NCI-H1105 (cell line): ENCODE results near the gene MYZAP.

Source experiments
- DNase-seq: peaks from one replicate; lab custom pipeline; 2025; lab: John Stamatoyannopoulos, UW

The MYZAP gene

DNA sequence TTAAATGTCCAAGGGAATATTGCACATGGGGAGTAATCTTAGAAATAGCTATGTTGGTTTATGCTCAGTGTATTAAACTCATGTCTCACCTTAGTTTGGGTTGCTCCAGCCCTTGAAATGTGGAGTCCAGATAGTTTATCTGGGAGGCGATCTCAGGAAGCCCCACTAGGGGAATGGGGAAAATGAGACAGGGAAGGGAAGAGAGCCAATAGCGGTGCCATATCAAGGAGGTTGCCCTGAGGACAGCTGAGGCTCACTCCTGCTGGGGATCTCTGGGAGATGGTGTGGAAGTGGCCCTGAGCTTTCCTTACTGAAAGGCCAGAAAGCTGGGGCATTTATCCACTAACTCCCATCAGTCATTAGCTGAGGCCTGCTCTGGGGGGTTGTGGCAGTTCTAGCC is 71.6 kb downstream of the MYZAP start:
- no peak for DNase-seq

DNA sequence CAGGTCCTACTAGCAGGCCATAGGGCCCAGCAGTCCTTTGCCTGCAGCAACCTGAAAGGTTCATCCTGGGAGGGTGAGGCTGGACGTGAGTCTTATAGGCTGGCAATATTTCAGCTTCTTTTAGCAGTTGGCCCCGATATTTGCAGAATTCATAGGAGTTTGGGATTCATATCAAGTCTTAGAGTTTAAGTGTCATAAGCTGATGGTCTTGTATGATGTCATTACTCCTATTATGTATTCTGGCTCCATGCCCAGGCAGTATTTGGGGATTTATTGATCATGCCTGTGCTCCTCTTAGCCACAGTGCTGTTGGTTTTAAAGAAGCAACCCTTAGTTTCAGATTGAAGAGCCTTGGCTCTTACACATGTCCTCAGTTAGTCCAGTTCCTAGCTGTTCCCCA is 73.5 kb downstream of the MYZAP start:
- DNase-seq = no peak

DNA sequence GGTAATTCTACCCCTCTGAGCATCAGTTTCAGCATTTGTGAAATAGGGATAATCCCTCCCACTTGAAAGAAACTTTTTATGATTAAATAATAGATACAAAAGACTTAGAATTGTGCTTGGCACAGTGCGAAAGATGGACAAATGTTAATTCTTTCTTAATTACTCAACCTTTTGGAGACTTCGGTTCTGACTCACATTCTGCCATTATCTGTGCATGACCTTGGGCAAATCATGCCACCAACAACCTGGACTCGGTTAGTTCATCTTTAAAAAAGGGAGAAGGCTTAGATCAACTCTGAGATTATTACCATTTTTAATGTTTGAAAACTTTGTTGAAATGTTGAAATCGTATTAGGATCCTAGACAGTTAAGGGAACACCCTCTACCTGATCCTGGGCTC is 74.2 kb downstream of the MYZAP start:
- DNase-seq = no peak

DNA sequence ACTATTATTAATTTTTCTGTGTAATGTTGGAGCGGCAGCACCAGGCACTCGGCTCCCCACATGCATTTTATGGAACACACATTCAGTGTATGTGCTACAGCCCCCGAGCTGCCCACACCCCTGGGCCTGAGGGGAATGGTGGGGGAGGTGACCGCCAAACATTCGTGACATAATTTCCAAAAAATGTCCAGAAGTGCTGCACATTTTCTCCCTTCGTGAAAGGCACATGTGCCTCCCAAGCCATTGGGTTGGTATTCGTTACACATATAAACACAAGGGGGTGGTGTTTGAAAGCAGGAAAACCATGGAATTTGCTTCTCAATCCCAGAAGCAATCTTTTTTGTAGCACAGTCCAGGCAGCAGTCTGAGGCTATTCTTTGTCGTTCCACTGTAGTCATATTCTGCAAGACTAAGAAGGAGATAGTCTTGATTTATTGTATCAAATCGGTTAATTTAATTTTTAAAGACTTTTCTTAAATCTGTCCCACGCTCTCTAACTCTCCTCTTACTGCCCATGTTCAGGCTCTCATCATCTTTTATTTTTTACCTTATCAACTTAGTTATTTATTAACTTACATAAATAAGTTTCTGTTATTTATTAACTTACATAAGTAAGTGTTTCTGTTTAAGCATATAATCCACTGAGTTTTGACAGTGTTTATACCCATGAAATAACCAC is 75.6 kb downstream of the MYZAP start:
- peak; percentile 8 for DNase-seq

DNA sequence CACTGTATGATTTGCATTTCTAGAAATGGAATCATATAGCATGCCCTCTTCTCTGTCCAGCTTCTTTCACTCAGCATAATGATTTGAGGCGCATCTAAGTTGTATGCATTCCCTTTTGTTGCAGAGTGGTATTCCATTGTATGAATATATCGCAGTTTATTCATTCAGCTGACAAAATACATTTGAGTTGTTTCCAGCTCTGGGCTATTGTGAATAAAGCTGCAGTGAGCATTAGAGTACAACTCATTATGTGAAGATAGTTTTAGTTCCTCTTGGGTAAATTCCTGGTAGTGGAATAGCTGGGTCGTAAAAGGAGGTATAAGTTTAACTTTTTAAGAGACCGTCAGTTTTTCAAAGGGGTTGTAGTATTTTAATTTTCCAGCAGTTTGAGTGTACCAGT is 76.3 kb downstream of the MYZAP start:
- no peak for DNase-seq

DNA sequence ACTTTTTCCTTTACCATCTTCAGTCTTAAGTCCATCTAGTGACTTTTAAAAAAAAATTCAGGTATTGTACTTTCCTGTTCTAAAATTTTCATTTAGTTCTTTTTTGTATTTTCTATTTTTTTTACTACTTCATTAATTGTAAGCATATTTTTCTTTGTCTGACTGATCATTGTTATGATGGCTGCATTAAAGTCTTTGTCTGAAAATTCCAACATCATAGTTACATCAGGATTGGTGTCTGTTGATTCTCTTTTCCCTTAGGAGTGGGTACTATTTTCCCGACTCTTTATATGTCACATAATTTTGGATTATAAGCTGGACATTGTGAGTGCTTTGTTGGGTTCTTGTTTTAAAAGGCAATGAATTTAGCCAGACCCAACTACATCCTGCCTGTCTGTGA is 79.9 kb downstream of the MYZAP start:
- no peak for DNase-seq

DNA sequence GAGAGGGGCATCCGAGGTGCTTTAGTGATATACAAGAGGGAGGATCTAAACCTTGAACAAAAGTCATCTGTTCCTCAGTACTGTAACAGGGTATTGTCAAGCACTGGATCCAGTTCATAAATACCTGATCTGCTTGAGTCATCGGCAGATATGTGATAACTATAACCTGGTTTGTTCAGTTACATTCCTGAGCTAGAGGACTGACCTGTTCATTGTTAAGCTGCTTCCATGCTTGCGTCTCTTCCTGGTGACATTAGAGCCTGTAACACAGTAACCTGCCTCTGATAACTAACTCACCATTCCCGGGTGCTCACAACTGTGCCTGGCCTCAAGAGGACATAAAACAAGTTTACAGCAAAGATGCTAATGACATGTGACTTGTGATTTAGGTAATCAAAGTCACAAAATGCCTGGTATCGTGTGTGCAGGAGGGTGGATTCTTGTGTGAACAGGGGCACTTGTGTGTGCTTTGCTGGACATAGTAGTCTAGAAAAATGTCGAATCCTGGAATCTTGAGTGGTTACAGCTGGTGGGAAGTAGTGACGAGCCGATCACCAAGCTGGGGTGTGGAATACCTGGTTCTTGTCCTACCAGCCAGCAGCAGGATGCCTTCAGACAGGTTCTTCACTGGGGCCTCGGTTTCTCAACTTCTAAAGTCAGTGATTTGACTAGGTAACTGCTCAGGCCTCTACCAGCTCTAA is 83.9 kb downstream of the MYZAP start:
- DNase-seq = no peak

DNA sequence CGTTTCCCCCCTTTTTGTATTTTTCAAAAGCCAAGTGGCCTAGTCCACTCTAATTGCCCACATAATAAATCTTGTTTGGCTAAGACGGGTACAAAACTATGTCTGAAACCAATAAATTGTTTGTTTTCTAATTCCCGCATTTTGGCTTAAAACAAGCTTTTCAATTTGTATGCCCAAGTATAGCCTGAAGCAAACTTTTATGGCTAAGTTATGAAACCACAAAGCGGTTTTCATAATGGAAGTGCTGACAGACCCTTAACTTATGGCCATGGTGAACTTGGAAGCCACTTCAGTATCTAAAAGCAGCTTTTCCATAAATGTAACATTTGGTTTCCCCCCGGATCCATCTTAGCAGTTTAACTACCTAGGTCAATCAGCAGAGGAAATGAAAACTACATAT is 84.9 kb downstream of the MYZAP start:
- no peak for DNase-seq

DNA sequence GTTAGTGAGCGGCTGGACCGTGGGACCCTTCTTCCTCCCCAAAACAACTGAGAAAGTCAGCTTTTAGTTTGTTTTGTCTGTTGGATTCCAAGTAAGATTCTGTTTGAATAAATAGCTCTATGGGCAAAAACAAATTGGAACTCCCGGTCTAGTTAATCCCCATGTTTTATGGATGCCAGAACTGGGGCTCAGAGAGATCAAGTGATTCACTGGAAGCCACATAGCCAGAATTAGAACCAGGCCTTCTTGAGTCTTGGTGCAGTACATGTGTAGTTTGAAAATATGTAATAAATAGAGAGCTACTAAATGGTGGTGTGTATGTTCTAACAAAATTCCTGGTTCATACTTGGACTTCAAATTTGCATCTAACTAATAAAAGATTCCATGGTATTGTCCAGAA is 85.5 kb downstream of the MYZAP start:
- DNase-seq = no peak

DNA sequence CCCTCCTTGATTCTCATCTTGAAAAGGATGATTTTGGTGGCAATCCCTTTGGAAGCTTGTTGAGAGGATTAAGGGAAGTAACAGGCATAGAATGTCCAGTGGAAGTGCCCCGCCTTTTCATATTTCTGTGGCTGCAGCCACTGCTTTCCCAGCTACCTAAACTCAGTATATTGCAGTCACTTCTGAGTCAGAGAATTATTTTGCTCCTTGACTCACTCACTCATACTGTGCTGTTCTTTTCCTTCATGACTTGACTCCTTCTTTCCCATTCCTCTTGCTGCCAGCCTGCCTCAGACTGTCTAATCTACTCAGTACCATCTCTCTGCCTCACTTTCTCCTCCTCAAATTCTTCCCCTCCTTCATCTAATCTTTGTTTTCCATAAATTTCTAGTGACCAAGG is 88.3 kb downstream of the MYZAP start:
- DNase-seq = no peak

DNA sequence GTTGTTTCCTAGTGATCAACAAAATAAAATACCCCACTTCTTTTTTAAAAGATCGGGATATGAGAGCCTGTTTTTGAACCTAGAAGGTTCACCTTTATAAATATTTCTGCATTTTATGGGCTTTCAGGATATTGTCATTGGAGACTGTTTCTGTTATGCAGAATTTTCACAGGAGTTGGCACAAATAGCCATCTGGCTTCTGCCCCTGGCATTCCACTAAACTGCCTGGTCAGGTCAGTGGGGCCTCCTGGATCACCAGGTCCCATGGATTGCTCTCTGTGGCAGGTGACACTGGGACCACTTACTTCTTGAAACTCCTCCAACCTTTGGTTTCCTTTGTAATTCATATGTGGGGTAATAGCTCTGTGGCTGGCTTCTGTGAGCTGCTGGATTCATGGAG is 89.3 kb downstream of the MYZAP start:
- DNase-seq = no peak

DNA sequence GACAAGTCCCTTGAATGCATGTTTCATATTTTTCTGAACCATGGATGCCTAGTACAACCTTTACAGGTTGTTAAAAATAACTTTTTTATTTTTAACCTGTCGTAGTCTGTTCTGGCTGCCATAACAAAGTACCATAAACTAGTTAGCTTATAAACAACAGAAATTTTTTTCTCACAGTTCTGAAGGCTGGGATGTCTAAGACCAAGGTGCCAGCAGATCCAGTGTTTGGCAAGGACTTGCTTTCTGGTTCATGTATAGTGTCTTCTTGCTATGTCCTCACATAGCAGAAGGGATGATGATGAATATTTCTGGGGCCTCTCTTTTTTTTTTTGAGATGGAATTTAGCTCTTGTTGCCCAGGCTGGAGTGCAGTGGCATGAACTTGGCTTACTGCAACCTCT is 91.8 kb downstream of the MYZAP start:
- DNase-seq = no peak

DNA sequence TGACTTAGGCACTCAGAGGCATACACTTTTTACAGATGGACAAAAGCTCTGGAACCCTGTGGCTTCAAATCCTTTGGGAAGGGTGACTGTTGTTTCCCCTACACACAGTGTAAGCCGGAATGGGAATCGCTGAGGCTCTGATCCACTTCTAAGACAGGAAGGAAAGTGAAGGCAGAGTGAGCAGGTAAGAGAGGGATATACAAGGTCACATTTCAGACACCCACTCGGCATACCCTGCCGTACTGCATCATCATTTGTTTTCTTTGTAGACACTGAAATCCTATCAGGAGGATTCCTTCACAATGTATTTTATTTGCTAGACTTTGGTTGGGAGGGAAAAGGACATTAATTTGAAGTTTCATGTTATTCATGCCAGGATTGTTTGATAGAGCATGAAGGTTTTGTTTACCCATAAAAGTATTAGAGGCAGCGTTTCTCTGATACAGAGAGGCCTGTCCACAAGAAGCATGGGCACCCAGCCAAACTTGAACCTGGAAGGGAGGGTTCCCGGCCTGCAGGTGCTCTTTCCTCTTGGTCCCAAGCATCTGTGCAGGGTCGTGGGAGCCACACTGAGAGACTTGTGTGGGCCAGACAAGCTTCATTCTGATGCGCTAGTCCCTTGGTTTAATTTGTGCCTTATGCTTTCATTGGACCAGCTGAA is 92.9 kb downstream of the MYZAP start:
- DNase-seq = no peak

DNA sequence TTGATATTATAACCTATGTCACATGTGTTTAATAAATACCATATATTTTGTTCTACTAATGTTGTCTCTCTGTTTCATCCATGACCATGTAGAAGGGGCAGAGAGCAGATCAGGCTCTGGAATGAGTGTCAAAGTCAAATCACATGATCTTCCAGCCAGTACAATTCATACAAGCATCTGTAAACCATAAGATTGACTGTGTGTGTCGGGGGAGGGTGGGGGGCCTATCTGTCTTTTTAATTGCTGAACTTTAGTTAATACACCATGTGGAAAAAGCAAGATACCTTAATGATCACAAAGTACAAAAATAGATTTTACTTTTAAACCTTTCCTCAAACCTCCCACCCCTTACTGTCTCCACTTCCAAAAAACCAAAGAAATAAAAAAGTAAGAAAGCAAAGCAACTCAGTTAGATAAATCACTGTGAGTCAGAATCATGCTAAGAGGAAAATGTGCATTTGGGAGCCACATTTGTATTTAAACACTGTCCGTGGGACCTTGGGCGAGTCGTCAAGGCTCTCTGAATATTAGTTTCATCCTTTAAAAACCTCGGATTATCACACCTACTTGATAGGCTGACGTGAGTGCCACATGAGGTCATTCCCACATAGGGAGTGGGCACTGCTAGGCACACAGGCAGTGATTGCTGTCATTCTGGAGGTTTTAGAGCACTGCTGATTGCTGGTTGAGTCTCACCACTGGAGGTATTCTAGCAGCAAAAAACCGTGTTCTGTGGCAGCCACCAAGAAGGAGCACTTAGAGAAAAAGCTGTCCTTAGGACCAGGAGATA is 93.8 kb downstream of the MYZAP start:
- no peak for DNase-seq

DNA sequence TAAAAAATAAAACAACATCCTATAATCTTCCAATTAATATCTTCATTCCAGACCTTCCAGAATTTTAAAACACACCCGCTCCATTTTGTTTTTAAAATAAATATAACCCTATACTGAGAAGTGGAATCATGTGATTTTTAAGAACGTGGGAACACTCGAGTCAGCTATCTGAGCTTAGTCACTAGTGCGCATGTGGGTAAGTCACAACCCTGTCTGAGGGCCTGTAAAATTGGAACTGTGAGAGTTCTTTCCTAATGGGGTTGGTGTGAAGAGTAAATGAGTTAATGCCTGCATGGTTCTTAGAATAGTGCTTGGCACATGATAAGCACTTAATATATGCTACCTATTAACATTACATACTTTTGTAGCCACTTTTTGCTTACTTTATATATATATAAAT is 95.0 kb downstream of the MYZAP start:
- DNase-seq = no peak

DNA sequence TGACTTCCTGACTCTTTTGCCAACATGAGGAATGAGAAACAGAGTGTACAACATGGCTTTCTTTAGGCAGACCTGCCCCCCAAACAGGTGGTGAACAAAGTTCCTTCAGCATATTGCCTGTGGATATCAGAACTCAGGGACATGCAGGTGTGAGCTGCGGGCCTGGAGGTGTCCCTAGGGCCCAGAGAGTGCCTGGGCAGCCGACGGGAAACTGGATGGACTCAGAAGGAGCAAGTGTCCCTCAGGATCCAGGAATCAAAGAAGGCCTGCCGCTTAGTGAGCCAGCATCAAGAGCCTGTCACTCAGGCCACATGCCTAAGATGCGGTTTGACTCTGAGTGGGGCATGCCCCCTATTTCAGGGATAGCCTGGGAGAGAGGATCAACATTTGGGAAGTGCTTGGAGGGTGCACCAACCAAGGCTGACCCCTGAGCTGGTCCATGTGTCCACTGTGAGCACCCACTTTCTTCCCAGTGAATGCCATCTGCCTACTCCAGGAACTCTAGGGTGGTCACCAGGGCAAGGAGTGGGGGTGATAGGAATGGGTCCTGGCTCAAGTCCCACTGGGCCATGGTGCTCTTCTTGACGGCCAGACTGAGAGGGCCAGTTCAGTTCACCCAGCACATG is 98.8 kb downstream of the MYZAP start:
- DNase-seq = no peak

DNA sequence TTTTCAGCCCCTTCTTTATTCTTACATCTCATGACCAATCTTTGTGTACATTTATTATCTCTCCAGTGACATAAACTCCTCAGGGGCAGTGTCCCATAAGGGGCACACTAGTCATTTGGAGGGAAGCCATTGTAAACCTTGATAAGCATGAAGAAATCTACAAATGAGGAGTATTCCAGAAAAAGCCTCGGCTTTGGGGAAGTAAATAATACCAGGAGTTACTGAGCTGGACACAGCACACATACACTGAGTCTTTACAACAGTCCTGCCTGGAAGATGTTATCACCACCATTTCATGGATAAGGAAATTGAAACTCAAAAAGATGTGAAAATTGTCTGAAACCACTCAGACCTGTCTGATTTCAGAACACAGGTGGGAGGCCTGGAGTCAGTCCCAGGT is 99.4 kb downstream of the MYZAP start:
- no peak for DNase-seq

DNA sequence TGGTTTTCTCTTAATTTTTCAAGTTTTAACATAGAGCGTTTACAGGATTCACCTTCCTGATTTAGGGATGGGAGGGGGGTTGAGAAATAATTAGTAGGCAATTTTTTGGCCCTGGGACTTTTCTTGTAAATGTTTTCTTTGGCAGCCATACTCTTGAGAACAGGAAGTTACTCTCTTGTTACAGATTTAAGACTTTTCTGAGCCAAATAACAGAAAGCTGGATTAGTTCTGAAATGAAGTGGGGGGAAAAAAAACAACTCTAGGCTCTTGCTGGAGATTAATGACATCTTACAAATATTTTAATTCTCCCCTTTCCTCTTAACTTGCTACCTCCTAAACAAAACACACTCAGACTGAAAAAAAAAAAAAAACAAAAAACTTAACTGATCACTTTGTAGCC is 101.0 kb downstream of the MYZAP start:
- no peak for DNase-seq

DNA sequence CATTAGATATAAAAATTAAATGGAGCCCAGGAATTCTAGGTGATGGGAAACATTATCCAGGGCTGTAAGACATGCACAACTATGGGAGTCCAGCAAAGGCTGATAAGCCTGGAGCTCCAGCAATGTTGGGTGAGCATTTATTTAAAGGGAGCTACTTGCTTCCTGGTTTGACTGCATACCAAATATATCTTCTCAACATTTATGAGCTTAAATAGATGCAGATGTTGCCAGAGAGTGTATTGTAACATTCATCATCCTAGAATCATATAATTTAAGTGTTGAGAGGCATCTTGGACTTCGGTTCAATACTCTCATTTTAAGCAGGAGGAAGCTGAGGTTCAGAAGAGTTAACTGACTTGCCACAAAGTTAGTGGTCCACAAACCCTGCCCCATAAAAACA is 102.6 kb downstream of the MYZAP start:
- no peak for DNase-seq

DNA sequence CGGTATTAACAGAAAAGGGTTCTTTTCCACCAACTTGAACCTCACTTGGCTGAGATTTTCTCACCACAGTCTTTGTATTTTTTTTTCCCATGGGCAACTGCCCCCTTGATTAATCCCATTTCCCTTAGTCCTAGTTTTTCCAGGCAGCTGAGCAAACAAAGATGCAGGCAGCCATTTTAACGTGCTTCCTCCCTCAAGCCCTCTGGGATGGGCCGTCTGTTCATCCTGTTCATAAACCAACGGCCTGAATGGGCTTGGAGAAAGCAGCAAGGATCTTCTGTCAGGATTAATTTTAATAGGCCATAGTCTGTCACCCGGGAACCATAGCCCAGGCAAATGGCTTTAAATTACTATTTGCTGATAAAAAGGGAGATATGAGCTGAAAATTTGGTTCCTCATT is 104.4 kb downstream of the MYZAP start:
- peak; percentile 45 for DNase-seq

DNA sequence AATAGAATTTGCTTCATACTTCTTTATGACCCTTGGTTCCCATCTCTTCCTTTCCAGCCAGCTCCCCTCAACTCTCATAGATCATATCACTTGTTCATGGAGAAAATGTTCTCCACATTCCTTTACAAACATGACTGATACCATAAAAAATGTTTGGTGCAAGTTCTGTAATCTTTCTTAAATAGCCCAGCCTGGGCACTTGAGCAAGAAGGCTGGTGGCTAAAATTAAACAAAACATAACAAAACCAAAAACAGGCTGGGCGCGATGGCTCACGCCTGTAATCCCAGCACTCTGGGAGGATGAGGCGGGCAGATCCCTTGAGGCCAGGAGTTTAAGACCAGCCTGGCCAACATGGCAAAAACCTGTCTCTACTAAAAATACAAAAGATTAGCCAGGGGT is 105.9 kb downstream of the MYZAP start:
- no peak for DNase-seq

DNA sequence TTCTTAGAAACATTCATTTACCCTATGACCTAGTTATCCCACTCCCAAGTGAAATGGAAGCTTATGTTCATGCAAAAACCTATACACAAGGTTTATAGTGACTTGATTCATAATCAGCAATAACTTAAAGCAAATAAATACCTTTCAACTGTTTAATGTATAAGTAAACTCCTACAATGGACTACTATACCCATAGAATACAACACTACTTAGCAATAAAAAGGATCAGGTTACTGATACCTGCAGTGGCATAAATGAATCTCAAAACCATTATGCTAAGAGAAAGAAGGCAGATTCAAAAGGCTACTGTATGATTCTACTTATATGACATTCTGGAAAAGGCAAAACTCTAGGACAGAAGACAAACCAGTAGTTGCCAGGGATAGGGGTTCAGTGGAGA is 106.5 kb downstream of the MYZAP start:
- no peak for DNase-seq
